Peyer's patch (tissue), 4 donors: ENCODE data around the gene ERMARD. TPM values are rescaled to one million over a fixed set of nuclear protein-coding genes. Genes with fewer than 3 reads are reported as not detected.

Experiments used
- DNase-seq, 3 donors: peaks; one replicate each; pipeline ENCODE4 v3.0.0-alpha.2; 2017 to 2019
- H3K27ac ChIP-seq, 4 donors: fragments of 200-600 bp; sonication (generic); one replicate each; pipeline ENCODE4 v1.5.1; 2016 to 2019
- H3K27me3 ChIP-seq, 2 donors: fragments of 200-600 bp; sonication (generic); one replicate each; pipeline ENCODE4 v1.5.1; 2019
- H3K36me3 ChIP-seq, 3 donors: fragments of 200-600 bp; sonication (generic); one replicate each; pipeline ENCODE4 v1.5.1; 2016 to 2019
- H3K4me1 ChIP-seq, 4 donors: fragments of 200-600 bp; sonication (generic); one replicate each; pipeline ENCODE4 v1.5.1; 2016 to 2019
- H3K4me3 ChIP-seq, 4 donors: fragments of 200-600 bp; sonication (generic); 1 replicate in 3 of 4; 2 replicates in 1 of 4; pipeline ENCODE4 v1.5.1; 2016 to 2019; ENCODE audit warnings: mild to moderate bottlenecking in 1 of 4
- H3K9me3 ChIP-seq, 4 donors: fragments of 200-600 bp; sonication (generic); one replicate each; pipeline ENCODE4 v1.5.1; 2016 to 2019; ENCODE audit warnings: mild to moderate bottlenecking in 1 of 4
- CTCF ChIP-seq, 6 experiments: fragments of 450-650 bp in 4 of 6; fragments of 200-600 bp in 2 of 6; sonication (generic) in 1 of 6; IDR thresholded peaks; one replicate each; pipeline ENCODE4 v1.5.1; 2017 to 2019; ENCODE audit warnings: antibody characterized with exemption in 6 of 6, mild to moderate bottlenecking in 3 of 6, moderate library complexity in 1 of 6
- POLR2A ChIP-seq, 2 donors: fragments of 450-650 bp; IDR thresholded peaks; one replicate each; pipeline ENCODE4 v1.5.1; 2017; ENCODE audit warnings: antibody characterized with exemption in 2 of 2, mild to moderate bottlenecking in 2 of 2, moderate library complexity in 2 of 2
- total RNA-seq, 4 donors: library from RNA; depleted of rRNA; stranded (reverse); fragments of >200 nt; gene quantifications; one replicate each; pipeline ENCODE4 v1.1.0, GENCODE V29; 2016

The ERMARD gene
- total RNA-seq, 4 donors from 2014 or later = 21.7 to 82.5 (median 32.6) TPM

GRCh38 chr6:169800116-169800667 is 48.8 kb downstream of the ERMARD start:
- no peaks in the 10 kb centered on the region for H3K4me1 ChIP-seq
- H3K27ac ChIP-seq = no peak overlapping the region
- DNase-seq = peak in 1 of 3 donors; percentile 42
- H3K36me3 ChIP-seq = no peaks in the 10 kb centered on the region
- no peaks in the 10 kb centered on the region for H3K9me3 ChIP-seq
- TF ChIP-seq CTCF (IDR thresholded peaks at IDR 0.05) = no peak
- no peak for TF ChIP-seq POLR2A (IDR thresholded peaks at IDR 0.05)
- no peaks in the 10 kb centered on the region for H3K27me3 ChIP-seq
- no peak overlapping the region for H3K4me3 ChIP-seq

- TF ChIP-seq CTCF (IDR thresholded peaks at IDR 0.05) = no peak
- TF ChIP-seq POLR2A (IDR thresholded peaks at IDR 0.05) = no peak
- no peaks in the 10 kb centered on the region for H3K9me3 ChIP-seq
- H3K27ac ChIP-seq = no peak overlapping the region
- H3K4me1 ChIP-seq = no peaks in the 10 kb centered on the region
- peak in 1 of 3 donors; percentile 48 for DNase-seq
- H3K4me3 ChIP-seq = no peak overlapping the region
- no peaks in the 10 kb centered on the region for H3K27me3 ChIP-seq
- no peaks in the 10 kb centered on the region for H3K36me3 ChIP-seq
These were observed 49.4 kb downstream of the ERMARD start for GRCh38 chr6:169800668-169801395.

- no peak for TF ChIP-seq CTCF (IDR thresholded peaks at IDR 0.05)
- TF ChIP-seq POLR2A (IDR thresholded peaks at IDR 0.05) = no peak
- H3K4me3 ChIP-seq = no peak overlapping the region
- H3K27ac ChIP-seq = no peak overlapping the region
- H3K27me3 ChIP-seq = no peaks in the 10 kb centered on the region
- H3K36me3 ChIP-seq = no peaks in the 10 kb centered on the region
- no peaks in the 10 kb centered on the region for H3K9me3 ChIP-seq
- no peaks in the 10 kb centered on the region for H3K4me1 ChIP-seq
- peak in 1 of 3 donors; percentile 33 for DNase-seq
These were observed 50.2 kb downstream of the ERMARD start for GRCh38 chr6:169801396-169802160.

- Histone ChIP-seq H3K4me3 (no peak overlapping the region), H3K36me3 (no peaks in the 10 kb centered on the region), H3K4me1 (no peaks in the 10 kb centered on the region), H3K9me3 (no peaks in the 10 kb centered on the region), H3K27me3 (no peaks in the 10 kb centered on the region), H3K27ac (no peak overlapping the region)
- no peak for TF ChIP-seq CTCF (IDR thresholded peaks at IDR 0.05)
- TF ChIP-seq POLR2A (IDR thresholded peaks at IDR 0.05) = no peak
- no peak for DNase-seq
These were observed 51.4 kb downstream of the ERMARD start for GRCh38 chr6:169802790-169803189.

GRCh38 chr6:169803271-169803811 is 51.9 kb downstream of the ERMARD start:
- TF ChIP-seq CTCF (IDR thresholded peaks at IDR 0.05) (no peak), POLR2A (IDR thresholded peaks at IDR 0.05) (no peak)
- DNase-seq = peak in 2 of 3 donors; percentile 41 to 45

More at GRCh38 chr6:169803271-169803811, 51.9 kb downstream of the ERMARD start:
- no peaks in the 10 kb centered on the region for H3K4me1 ChIP-seq
- no peak overlapping the region for H3K4me3 ChIP-seq
- no peaks in the 10 kb centered on the region for H3K36me3 ChIP-seq
- H3K9me3 ChIP-seq = no peaks in the 10 kb centered on the region
- H3K27ac ChIP-seq = no peak overlapping the region
- H3K27me3 ChIP-seq = no peaks in the 10 kb centered on the region
